WTC11 (cell line): Measurements from ENCODE around the gene WFDC6. TPM values are rescaled to one million over a fixed set of nuclear protein-coding genes. Genes with fewer than 3 reads are reported as not detected.

Experiments
- ATAC-seq: fragments of 200-7000 bp; cut with Tn5 transposase; 2 replicates; pipeline ENCODE4 v1.10.0; 2021; ENCODE audit warnings: mild to moderate bottlenecking, moderate library complexity
- CTCF ChIA-PET: fragments of 300-600 bp; sonication (Branson Sonifier 250); formaldehyde crosslinking; loops from one replicate; lab custom pipeline; 2021; ENCODE audit warnings: antibody characterized with exemption; lab: Charles Lee
- POLR2A ChIA-PET: fragments of 350-600 bp; sonication (Branson Sonifier 250); formaldehyde crosslinking; loops from one replicate; lab custom pipeline; 2021; ENCODE audit warnings: antibody characterized with exemption; lab: Charles Lee
- DNase-seq: peaks from one replicate; pipeline ENCODE4 v3.0.0; 2021; ENCODE audit warnings: low spot score
- H3K27ac Mint-ChIP-seq: 2 replicates; pipeline ENCODE4 v1.8.0; 2021; ENCODE audit warnings: mixed read lengths
- H3K27me3 Mint-ChIP-seq: 2 replicates; pipeline ENCODE4 v1.8.0; 2021; ENCODE audit warnings: low read depth, mild to moderate bottlenecking, moderate library complexity, mixed read lengths
- H3K36me3 Mint-ChIP-seq: 2 replicates; pipeline ENCODE4 v1.8.0; 2021; ENCODE audit warnings: mixed read lengths
- H3K4me1 Mint-ChIP-seq: 2 replicates; pipeline ENCODE4 v1.8.0; 2022; ENCODE audit warnings: mixed read lengths
- H3K4me3 Mint-ChIP-seq: 2 replicates; pipeline ENCODE4 v1.8.0; 2021; ENCODE audit warnings: mild to moderate bottlenecking, moderate library complexity, mixed read lengths
- H3K9me3 Mint-ChIP-seq: 2 replicates; pipeline ENCODE4 v1.8.0; 2021; ENCODE audit warnings: mixed read lengths
- AFF4 ChIP-seq: sonication (generic); formaldehyde crosslinking; IDR thresholded peaks from 2 replicates; pipeline ENCODE4 v1.8.1; 2023; ENCODE audit warnings: mild to moderate bottlenecking, missing genetic modification reagents, borderline replicate concordance
- CBFB ChIP-seq: sonication (generic); formaldehyde crosslinking; IDR thresholded peaks from 2 replicates; pipeline ENCODE4 v1.8.1; 2022; ENCODE audit warnings: mild to moderate bottlenecking, low read depth, missing genetic modification reagents
- CREB1 ChIP-seq: sonication (generic); formaldehyde crosslinking; IDR thresholded peaks from 2 replicates; pipeline ENCODE4 v1.8.0; 2023; ENCODE audit warnings: mild to moderate bottlenecking, missing genetic modification reagents
- E2F5 ChIP-seq: sonication (generic); formaldehyde crosslinking; IDR thresholded peaks from 2 replicates; pipeline ENCODE4 v1.8.1; 2022; ENCODE audit warnings: mild to moderate bottlenecking, moderate library complexity, missing genetic modification reagents
- FOXJ3 ChIP-seq: sonication (generic); formaldehyde crosslinking; IDR thresholded peaks from 2 replicates; pipeline ENCODE4 v1.9.0; 2021; ENCODE audit warnings: missing genetic modification reagents, mild to moderate bottlenecking, borderline replicate concordance
- FOXP4 ChIP-seq: sonication (generic); formaldehyde crosslinking; IDR thresholded peaks from 2 replicates; pipeline ENCODE4 v1.8.0; 2022; ENCODE audit warnings: mild to moderate bottlenecking, missing genetic modification reagents
- HMGA2 ChIP-seq: fragments of 250-450 bp; sonication (Bioruptor Pico); IDR thresholded peaks from 2 replicates; pipeline ENCODE4 v1.4.0; 2021; ENCODE audit warnings: mild to moderate bottlenecking, moderate library complexity
- JUN ChIP-seq: sonication (generic); formaldehyde crosslinking; IDR thresholded peaks from 2 replicates; pipeline ENCODE4 v1.8.0; 2023; ENCODE audit warnings: mild to moderate bottlenecking, missing genetic modification reagents
- NFATC4 ChIP-seq: fragments of 250-450 bp; sonication (Bioruptor Pico); IDR thresholded peaks from 2 replicates; pipeline ENCODE4 v1.9.0; 2021; ENCODE audit warnings: mild to moderate bottlenecking
- NFYB ChIP-seq: sonication (generic); formaldehyde crosslinking; conservative IDR thresholded peaks from 2 replicates; pipeline ENCODE4 v1.8.0; 2022; ENCODE audit warnings: low read depth, missing genetic modification reagents
- NR1H2 ChIP-seq: sonication (generic); formaldehyde crosslinking; IDR thresholded peaks from 2 replicates; pipeline ENCODE4 v1.9.0; 2021; ENCODE audit warnings: mild to moderate bottlenecking, moderate library complexity, missing genetic modification reagents
- NR2C2 ChIP-seq: sonication (generic); formaldehyde crosslinking; IDR thresholded peaks from 2 replicates; pipeline ENCODE4 v1.8.0; 2022; ENCODE audit warnings: mild to moderate bottlenecking, missing genetic modification reagents
- TP53 ChIP-seq: sonication (generic); formaldehyde crosslinking; IDR thresholded peaks from 2 replicates; pipeline ENCODE4 v1.8.1; 2023; ENCODE audit warnings: mild to moderate bottlenecking, missing genetic modification reagents
- ZNF219 ChIP-seq: sonication (generic); formaldehyde crosslinking; IDR thresholded peaks from 2 replicates; pipeline ENCODE4 v1.8.0; 2023; ENCODE audit warnings: missing genetic modification reagents, mild to moderate bottlenecking, borderline replicate concordance
- ZNF232 ChIP-seq: sonication (generic); formaldehyde crosslinking; IDR thresholded peaks from 2 replicates; pipeline ENCODE4 v1.8.0; 2022; ENCODE audit warnings: mild to moderate bottlenecking, missing genetic modification reagents
- ZNF263 ChIP-seq: sonication (generic); formaldehyde crosslinking; IDR thresholded peaks from 2 replicates; pipeline ENCODE4 v1.8.1; 2022; ENCODE audit warnings: low read depth, mild to moderate bottlenecking, moderate library complexity, missing genetic modification reagents
- ZNF416 ChIP-seq: fragments of 250-450 bp; sonication (Bioruptor Pico); IDR thresholded peaks from 2 replicates; pipeline ENCODE4 v1.9.0; 2021; ENCODE audit warnings: mild to moderate bottlenecking, inconsistent platforms
- ZNF423 ChIP-seq: fragments of 250-450 bp; sonication (Bioruptor Pico); IDR thresholded peaks from 2 replicates; pipeline ENCODE4 v2.1.2; 2022; ENCODE audit warnings: mild to moderate bottlenecking, moderate library complexity
- total RNA-seq: library from RNA; stranded (reverse); gene quantifications from 3 replicates; pipeline ENCODE4 v1.2.3, GENCODE V29; 2021
- TF ChIP-seq, protein P1 (sequence below): sonication (generic); formaldehyde crosslinking; IDR thresholded peaks from 2 replicates; pipeline ENCODE4 v1.8.1; 2023; ENCODE audit warnings: mild to moderate bottlenecking, moderate library complexity, missing genetic modification reagents
- TF ChIP-seq, protein P2 (sequence below): sonication (generic); formaldehyde crosslinking; IDR thresholded peaks from 2 replicates; pipeline ENCODE4 v1.8.1; 2022; ENCODE audit warnings: mild to moderate bottlenecking, missing genetic modification reagents, moderate library complexity, borderline replicate concordance

The WFDC6 gene
- total RNA-seq, 1 experiment from 2014 or later = not detected

GRCh38 chr20:45578231-45578630 lies 38.9 kb upstream of the WFDC6 start (continued):
- no peak for TF ChIP-seq CREB1

- H3K4me3 Mint-ChIP-seq = no peak overlapping the region
- H3K9me3 Mint-ChIP-seq = peaks cover 20% of the 10 kb centered on the region
- CTCF ChIA-PET = interaction anchor here (2.2 kb wide), 1 partner anchor 194 kb away, joined by 10 read pairs; no protein-coding TSS in a partner anchor
- H3K27me3 Mint-ChIP-seq = no peaks in the 10 kb centered on the region; the same call in 1 of the 2 replicates
- DNase-seq (no peak), ATAC-seq (no peak)
- H3K4me1 Mint-ChIP-seq = peaks cover 48% of the 10 kb centered on the region
- no peak overlapping the region; the same call in 1 of the 2 replicates for H3K27ac Mint-ChIP-seq
- POLR2A ChIA-PET = no interaction called here
- TF ChIP-seq NR2C2 (CRISPR knock-in tag) (no peak), E2F5 (no peak), HMGA2 (CRISPR knock-in tag) (no peak), NFATC4 (CRISPR knock-in tag) (no peak), ZNF219 (CRISPR knock-in tag) (no peak), TP53 (CRISPR knock-in tag) (no peak), AFF4 (CRISPR knock-in tag) (no peak), JUN (no peak), ZNF263 (no peak), FOXJ3 (CRISPR knock-in tag) (no peak), CBFB (CRISPR knock-in tag) (no peak), ZNF416 (CRISPR knock-in tag) (no peak), ZNF232 (CRISPR knock-in tag) (no peak), NR1H2 (CRISPR knock-in tag) (no peak), NFYB (CRISPR knock-in tag) (no peak), ZNF423 (no peak), FOXP4 (no peak)
- TF ChIP-seq, protein P1, sequence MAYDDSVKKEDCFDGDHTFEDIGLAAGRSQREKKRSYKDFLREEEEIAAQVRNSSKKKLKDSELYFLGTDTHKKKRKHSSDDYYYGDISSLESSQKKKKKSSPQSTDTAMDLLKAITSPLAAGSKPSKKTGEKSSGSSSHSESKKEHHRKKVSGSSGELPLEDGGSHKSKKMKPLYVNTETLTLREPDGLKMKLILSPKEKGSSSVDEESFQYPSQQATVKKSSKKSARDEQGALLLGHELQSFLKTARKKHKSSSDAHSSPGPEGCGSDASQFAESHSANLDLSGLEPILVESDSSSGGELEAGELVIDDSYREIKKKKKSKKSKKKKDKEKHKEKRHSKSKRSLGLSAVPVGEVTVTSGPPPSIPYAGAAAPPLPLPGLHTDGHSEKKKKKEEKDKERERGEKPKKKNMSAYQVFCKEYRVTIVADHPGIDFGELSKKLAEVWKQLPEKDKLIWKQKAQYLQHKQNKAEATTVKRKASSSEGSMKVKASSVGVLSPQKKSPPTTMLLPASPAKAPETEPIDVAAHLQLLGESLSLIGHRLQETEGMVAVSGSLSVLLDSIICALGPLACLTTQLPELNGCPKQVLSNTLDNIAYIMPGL (CRISPR knock-in tag) = no peak
- TF ChIP-seq, protein P2, sequence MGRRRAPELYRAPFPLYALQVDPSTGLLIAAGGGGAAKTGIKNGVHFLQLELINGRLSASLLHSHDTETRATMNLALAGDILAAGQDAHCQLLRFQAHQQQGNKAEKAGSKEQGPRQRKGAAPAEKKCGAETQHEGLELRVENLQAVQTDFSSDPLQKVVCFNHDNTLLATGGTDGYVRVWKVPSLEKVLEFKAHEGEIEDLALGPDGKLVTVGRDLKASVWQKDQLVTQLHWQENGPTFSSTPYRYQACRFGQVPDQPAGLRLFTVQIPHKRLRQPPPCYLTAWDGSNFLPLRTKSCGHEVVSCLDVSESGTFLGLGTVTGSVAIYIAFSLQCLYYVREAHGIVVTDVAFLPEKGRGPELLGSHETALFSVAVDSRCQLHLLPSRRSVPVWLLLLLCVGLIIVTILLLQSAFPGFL (CRISPR knock-in tag) = no peak
- H3K36me3 Mint-ChIP-seq = peaks cover 7% of the 10 kb centered on the region; the same call in 1 of the 2 replicates
Measured at GRCh38 chr20:45576995-45577394, 37.7 kb upstream of the WFDC6 start.
